ENCODE results near the gene LPP.

DNA sequence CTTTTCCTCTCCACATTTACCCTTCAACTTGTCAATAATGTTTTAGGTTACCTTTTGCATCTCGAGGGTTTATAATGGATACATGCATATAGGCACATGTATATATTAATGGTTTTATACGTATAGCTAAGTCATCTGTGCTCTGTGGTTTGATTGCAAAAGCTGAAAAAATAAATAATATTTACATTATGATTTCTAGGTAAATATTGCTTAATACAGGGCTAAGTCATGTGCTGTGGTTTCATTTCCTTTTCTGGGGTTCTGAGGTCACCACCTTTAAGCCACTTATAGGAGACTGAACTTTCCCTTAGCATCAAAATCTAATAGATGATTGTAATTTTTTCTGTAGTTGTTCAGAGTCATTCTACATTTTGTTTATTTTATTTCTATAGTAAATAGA lies 33.1 kb downstream of the LPP start:
- TF ChIP-seq, protein P1, sequence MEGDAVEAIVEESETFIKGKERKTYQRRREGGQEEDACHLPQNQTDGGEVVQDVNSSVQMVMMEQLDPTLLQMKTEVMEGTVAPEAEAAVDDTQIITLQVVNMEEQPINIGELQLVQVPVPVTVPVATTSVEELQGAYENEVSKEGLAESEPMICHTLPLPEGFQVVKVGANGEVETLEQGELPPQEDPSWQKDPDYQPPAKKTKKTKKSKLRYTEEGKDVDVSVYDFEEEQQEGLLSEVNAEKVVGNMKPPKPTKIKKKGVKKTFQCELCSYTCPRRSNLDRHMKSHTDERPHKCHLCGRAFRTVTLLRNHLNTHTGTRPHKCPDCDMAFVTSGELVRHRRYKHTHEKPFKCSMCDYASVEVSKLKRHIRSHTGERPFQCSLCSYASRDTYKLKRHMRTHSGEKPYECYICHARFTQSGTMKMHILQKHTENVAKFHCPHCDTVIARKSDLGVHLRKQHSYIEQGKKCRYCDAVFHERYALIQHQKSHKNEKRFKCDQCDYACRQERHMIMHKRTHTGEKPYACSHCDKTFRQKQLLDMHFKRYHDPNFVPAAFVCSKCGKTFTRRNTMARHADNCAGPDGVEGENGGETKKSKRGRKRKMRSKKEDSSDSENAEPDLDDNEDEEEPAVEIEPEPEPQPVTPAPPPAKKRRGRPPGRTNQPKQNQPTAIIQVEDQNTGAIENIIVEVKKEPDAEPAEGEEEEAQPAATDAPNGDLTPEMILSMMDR (IDR thresholded peaks at IDR 0.05), result no peak
- TF ChIP-seq EP300 (IDR thresholded peaks at IDR 0.05) (no peak), POLR2A (IDR thresholded peaks at IDR 0.05) (no peak), POLR2AphosphoS5 (IDR thresholded peaks at IDR 0.05) (peak in 1 of 3 donors; percentile 47)

All from stomach (tissue), 4 donors.